ENCODE results near the gene TBC1D1.
A peak's percentile ranks its signal among the peaks of the same experiment; 100 is the strongest.
"Not testable (repeated sequence)": the region's sequence is repeated elsewhere in the genome, so short reads cannot be mapped to it uniquely, and the experiment has no call there.

TBC1D1 gene

DNA sequence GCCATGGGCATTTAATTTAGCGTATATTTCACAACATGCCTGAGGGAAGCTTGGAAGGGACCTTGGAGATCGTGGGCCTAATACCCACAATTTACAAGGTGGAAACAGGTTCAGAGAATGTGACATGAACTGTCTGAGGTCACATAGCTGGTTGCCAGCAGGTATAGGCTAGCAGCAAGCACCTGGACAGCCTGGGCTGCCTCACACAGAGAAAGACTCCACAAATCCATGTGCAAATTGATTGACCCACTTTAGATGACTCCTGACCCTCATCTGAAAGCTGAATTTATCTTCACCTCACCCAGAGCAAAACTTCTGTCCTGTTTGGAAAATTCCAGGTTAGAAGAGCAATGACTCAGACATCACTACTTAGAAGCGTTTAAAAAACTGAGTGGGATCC is 75.2 kb downstream of the TBC1D1 start:
- no peak for DNase-seq (ENCODE audit: low read depth)

DNA sequence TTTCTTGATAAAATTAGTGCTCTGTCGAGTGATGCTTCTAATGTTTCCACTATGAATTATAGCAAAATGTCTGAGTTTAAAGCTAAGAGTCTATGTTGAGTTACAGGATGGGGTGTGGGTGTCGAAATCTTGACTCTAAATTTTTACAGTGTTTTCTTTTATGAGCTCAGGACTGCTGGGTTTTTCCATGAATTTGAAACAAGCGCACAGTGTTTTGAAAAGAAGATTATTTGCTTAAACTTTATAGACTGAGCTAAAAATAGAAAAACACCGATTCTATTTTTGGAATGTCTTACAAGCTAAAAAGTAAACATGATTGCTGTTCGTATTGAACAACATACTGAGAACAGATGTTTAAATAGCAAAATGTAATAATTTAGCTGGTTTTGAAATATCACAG is 76.9 kb downstream of the TBC1D1 start:
- no peak for DNase-seq (ENCODE audit: low read depth)

DNA sequence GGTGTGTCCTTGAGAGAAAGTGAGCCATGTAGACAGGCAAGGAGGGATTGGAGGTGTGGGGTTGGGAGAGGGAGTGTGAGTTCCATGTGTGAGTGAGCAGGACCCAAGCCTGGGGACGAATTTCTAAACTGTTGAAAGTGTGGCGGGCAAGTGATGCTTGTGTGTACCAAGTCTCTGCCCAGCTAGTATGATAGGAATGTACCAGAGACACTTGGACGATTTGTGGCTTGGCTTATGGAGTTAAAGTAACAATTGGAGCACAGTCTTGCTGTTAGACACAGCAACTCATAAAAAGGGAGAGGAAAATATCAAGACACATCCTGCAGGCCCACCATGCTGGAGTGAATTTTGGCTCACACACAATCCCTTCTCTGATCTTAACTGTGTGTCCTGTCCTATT is 77.9 kb downstream of the TBC1D1 start:
- DNase-seq (ENCODE audit: low read depth): no peak

GRCh38 chr4:37970702-37971101 is 79.8 kb downstream of the TBC1D1 start:
- peak; percentile 49 for DNase-seq (ENCODE audit: low read depth)

DNA sequence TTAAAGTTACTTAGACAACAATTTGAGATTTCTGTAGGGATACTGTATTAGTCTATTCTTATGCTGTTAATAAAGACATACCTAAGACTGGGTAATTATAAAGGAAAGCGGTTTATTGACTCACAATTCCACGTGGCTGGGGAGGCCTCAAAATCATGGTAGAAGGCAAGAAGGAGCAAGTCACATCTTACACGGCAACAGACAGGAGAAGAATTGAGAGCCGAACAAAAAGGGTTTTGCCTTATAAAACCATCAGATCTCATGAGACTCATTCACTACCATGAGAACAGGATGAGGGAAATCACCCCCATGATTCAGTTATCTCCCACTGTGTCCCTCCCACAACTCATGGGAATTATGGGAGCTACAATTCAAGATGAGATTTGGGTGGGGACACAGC is 80.3 kb downstream of the TBC1D1 start:
- no peak for DNase-seq (ENCODE audit: low read depth)

GRCh38 chr4:37973441-37973840 is 82.6 kb downstream of the TBC1D1 start:
- no peak for DNase-seq (ENCODE audit: low read depth)

DNA sequence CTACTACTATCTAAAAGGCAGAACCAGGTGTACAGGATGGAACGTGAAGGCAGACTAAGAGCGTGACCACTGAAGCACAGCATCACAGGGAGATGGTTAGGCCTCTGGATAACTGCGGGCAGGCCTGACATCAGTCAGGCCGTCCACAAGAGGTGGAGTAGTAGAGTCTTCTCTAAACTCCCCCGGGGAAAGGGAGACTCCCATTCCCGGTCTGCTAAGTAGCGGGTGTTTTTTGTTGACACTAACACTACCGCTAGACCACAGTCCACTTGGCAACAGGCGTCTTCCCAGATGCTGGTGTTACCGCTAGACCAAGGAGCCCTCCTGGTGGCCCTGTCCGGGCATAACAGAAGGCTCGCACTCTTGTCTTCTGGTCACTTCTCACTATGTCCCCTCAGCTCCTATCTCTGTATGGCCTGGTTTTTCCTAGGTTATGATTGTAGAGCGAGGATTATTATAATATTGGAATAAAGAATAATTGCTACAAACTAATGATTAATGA is 84.5 kb downstream of the TBC1D1 start:
- not testable (repeated sequence) for DNase-seq (ENCODE audit: low read depth)

DNA sequence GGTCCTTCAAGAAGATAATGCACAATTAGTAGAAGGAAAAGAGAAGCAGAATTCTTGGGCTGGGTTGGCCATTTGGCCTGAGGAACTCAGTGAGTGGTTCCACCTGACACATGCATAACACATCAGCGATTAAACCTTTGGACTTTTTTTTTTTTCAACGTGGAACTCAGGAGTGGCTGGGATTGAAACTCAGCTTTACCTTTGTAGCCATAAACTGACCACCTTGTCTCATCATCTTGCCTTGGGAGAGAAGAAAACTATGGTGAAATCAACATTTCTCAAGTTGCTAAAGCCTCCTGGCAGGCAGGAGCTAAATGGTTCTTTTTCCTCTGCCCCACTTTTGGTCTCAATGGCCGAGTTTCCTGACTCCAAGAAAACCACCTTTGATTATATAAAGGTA is 85.6 kb downstream of the TBC1D1 start:
- no peak for DNase-seq (ENCODE audit: low read depth)

DNA sequence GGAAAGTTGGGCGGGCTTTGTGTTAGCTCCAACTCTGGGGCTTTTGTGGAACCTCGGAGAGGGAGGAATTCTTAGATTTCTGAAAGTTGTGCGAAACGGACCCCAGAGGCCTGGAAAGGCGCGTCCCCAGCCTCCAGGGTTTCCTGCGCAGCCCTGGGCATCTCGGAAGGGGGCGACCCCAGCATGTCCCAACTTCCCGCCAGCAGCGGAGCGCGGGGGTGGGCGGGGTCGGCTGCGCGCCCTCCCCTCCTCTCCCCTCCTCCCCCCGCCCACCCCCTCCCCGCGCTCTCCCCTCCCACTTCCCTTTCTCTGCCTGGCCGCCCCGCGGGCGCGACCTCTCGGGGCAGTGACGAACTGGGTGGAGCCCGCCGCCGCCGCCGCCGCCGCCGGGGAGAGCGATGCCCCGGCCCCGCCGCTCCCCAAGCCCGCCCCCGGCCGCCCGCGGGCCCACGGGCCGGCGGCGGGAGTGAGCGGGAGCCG is 86.1 kb downstream of the TBC1D1 start:
- DNase-seq (ENCODE audit: low read depth): peak; percentile 49

- peak; percentile 44 for DNase-seq (ENCODE audit: low read depth)
Measured at GRCh38 chr4:37977471-37978247, 86.8 kb downstream of the TBC1D1 start.

DNA sequence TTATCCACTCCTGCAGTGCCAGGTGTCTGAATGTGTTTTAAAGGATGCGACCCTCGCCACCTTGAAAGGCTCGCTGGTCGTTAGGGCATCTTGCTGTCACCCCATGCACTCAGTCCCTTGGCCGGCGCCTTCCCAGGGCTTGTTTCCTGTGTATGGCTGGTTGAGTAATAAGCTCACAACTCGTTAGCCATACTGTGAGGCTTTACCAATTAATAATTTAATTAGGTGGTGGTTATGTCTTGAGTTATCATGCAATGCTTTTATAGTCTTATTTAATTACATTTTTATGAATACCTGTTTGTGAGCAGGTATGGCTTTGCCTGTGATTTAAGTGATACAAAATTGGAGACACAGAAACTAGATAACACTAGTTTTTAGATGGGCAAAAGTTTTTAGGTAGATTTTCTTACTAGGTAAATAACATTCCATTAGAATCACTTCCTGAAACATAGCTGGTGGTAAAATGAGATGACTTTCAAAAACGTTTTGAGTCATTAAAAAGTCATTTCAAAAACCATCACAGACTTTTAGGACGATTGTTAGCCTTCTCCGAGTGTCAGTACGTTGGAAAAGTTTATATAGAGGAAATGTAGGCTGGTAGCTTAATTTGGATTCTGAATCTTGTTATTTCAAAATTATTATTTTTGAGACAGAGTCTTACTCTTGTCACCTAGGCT is 87.5 kb downstream of the TBC1D1 start:
- DNase-seq (ENCODE audit: low read depth): no peak

DNA sequence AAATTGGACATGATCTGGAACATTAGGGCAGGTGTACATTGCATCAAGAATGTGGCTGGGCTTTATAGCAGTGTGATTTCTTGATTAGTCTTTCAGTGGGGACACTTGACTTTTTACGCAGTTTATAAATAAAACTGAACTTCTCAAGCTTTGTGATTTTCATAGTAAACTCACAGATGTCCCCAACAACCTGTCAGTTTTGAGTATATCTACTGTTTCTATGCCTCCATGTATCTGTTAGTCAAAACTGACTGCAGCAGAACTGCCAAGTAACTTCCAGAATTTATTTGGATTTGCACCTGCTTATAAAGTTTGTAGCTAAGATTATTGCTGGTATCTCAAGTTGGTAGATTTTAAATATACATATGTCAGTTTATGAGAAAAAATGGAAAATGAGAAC is 89.4 kb downstream of the TBC1D1 start:
- no peak for DNase-seq (ENCODE audit: low read depth)

- no peak for DNase-seq (ENCODE audit: low read depth)
Measured at GRCh38 chr4:37981425-37981824, 90.5 kb downstream of the TBC1D1 start.

DNA sequence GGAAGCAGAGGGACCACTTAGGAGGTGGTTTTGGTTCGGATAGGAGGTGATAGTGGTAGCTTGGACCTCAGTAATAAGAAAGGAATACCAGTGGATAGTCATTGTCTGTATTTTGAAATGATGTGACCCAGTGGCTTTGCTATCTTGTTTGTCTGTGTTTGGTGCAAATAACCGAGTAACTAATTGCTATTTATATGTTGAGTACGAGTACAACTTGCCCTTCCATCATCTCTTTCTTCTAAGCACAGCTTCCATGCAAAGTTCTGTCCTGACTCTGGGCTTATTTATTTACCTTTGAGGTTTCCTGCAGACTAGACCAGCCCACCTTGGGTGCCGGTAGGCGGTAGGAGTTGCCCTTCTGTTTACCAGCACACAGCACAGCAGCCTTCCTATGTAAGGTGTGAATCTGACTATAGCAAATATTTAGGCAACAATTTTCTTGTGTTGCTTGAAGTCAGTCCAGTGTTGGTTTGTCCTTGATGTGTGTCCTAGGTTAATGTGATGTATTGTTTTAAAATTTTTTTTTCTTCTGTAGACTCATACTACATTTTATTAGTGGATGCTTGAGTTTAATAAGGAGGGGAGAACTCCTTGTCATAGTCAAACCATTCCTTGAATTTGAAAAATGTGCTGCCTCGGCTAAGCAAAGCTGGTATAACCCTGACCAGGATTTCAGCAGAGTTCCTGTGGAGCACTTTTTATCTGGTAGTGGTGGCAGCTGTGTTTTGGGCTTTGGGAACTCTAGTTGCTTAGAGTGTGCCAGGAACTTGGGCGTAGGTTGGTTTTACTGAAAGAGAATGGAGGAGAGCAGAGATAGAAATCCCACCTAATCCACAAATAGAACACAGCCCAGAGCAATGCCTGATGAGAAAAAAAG is 91.2 kb downstream of the TBC1D1 start:
- no peak for DNase-seq (ENCODE audit: low read depth)

- DNase-seq (ENCODE audit: low read depth): no peak
Measured at GRCh38 chr4:37982736-37983135, 91.9 kb downstream of the TBC1D1 start.

DNA sequence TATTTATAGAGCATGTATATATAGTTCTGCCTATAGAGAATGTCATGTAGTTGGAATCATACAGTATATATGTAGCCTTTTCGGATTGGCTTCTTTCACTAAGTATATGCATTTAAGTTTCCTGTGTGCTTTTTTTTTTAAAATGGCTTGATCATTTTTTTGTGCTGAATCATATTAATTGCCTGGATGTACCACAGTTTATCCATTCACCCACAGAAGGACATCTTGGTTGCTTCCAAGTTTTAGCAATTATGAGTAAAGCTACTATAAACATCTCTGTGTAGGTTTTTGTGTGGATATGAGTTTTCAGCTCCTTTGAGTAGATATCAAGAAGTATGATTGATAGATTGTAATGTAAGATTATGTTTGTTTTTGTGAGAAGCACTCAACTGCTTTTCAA is 93.1 kb downstream of the TBC1D1 start:
- DNase-seq (ENCODE audit: low read depth): no peak

DNA sequence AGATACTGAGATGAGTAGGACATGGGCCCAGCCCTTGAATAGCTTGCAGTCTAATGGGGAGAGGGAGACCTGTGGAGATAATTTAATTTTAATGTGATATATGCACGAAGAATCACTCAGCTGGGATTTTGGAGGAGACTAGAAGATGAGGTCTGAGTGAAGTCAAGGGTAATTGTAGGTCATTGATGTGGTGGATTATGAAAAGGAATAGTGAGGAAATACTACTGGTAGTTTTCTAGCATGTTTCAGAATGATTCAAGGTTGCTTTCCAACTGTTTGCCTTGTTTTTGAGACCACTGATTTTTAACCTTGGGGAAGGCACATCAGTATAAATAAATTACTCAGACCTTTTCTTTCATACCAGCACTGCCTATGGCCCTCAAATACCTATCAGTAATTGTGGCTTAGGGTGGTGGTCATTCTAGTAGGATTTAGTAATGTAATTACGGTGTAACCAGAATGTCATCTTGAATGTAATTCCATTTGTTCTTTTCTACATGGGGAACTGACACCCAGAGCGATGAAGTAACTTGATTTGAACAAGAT is 94.9 kb downstream of the TBC1D1 start:
- DNase-seq (ENCODE audit: low read depth): no peak

DNA sequence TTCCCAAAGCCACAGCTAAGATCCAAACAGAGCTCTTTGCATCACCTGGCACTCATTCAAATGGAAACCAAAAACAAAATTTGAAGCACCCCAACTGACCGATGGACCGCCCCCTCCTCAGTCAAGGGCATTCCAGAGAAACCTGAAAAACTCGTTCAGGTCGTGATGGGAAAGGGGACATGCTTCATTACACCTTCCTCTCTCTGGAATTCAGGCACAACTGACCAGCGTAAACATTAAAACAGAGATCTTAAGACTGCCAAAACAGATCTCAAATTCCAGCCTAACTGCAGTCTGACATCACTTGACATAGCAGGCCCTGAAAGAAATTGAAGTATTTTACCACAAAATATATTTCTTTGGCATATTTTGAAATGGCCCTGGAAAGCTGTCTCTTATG is 97.8 kb downstream of the TBC1D1 start:
- no peak for DNase-seq (ENCODE audit: low read depth)

- DNase-seq (ENCODE audit: low read depth): no peak
Measured at GRCh38 chr4:37989398-37990260, 98.7 kb downstream of the TBC1D1 start.

GRCh38 chr4:37990731-37991245 is 99.9 kb downstream of the TBC1D1 start:
- no peak for DNase-seq (ENCODE audit: low read depth)
